Duodenal mucosa (tissue), 2 donors: ENCODE measurements around the gene OR2W3.

Experiments used
- H3K27ac ChIP-seq: one replicate; pipeline ENCODE4 v1.7.0; 2013; ENCODE audit warnings: low read depth, low read length
- H3K27me3 ChIP-seq, 2 donors: one replicate each; pipeline ENCODE4 v1.7.0; 2013; ENCODE audit warnings: low read length in 2 of 2, control low read depth in 1 of 2; ENCODE audit not compliant: insufficient read depth in 2 of 2, control insufficient read depth in 1 of 2
- H3K36me3 ChIP-seq, 2 donors: one replicate each; pipeline ENCODE4 v1.7.0; 2013; ENCODE audit warnings: low read length in 2 of 2, control low read depth in 1 of 2; ENCODE audit not compliant: insufficient read depth in 2 of 2, control insufficient read depth in 1 of 2
- H3K4me1 ChIP-seq, 2 donors: one replicate each; pipeline ENCODE4 v1.7.0; 2013; ENCODE audit warnings: low read length in 2 of 2, control low read depth in 1 of 2; ENCODE audit not compliant: insufficient read depth in 2 of 2, control insufficient read depth in 1 of 2
- H3K4me3 ChIP-seq, 2 donors: one replicate each; pipeline ENCODE4 v1.7.0; 2013; ENCODE audit warnings: low read length in 2 of 2, low read depth in 1 of 2
- H3K9ac ChIP-seq, 2 donors: one replicate each; pipeline ENCODE4 v1.7.0; 2013; ENCODE audit warnings: low read length in 2 of 2, low read depth in 1 of 2
- H3K9me3 ChIP-seq, 2 donors: one replicate each; pipeline ENCODE4 v1.7.0; 2013; ENCODE audit warnings: low read length in 2 of 2, control low read depth in 1 of 2; ENCODE audit not compliant: control insufficient read depth in 1 of 2

The OR2W3 gene

DNA sequence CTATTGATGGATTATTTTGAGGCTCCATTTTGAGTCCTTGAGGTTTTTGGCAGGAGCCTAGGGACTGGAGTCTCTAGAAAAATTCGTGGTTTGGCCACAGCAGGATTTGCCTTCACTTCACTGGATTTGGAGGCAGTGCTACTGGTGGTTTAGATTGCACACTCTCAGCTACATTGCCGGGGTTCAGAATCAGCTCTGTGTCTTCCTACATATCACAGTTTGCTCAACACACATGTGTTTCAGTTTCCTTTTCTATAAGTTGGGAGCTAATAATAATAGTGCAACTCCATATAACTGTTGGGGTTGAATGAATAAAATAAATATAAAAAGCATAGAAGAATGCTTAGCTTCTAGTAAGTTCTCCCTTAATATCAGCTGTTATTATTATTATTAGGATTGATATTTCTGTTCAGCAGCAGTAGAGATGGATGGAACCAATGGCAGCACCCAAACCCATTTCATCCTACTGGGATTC lies at the start of gene OR2W3:
OR2W3 (plus strand) TSS at position 425 of the 475 bp plus-strand sequence; CDS start at position 425, 0 bp downstream.
- Histone ChIP-seq H3K27me3 (no peaks in the 10 kb centered on the region), H3K36me3 (no peaks in the 10 kb centered on the region), H3K27ac (no peak within 1 kb of the TSS), H3K4me3 (no peak within 1 kb of the TSS), H3K9me3 (peaks cover 6 to 16% of the 10 kb centered on the region in 2 donors), H3K4me1 (no peaks in the 10 kb centered on the region), H3K9ac (no peak within 1 kb of the TSS)

GRCh38 chr1:247845693-247846017 lies 49.7 kb upstream of the OR2W3 start:
- Histone ChIP-seq H3K27me3 (no peaks in the 10 kb centered on the region), H3K4me1 (no peaks in the 10 kb centered on the region)

DNA sequence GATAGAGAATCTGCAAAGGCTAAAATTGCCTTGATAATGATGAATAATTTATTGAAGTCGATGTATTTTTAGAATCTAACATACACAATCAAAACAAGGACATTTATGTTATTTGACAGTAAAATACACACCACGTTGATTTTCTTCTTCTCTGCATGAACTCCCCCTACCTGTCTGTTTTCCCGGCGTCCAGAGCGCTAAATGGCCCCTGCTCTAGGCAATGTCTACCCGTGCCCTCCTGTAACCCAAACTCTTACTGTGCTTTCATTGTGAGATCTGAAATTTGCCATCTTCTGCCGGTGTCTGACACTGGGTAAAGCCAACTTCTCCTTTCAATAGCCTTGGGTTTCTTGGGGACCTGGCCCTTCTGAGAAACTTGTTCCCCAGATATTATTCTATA lies 47.0 kb upstream of the OR2W3 start:
- no peak overlapping the region for H3K27ac ChIP-seq
- H3K9me3 ChIP-seq: peaks cover 2 to 13% of the 10 kb centered on the region in 2 donors
- no peak overlapping the region for H3K9ac ChIP-seq
- no peaks in the 10 kb centered on the region for H3K4me1 ChIP-seq
- no peaks in the 10 kb centered on the region for H3K27me3 ChIP-seq
- no peak overlapping the region for H3K4me3 ChIP-seq
- no peaks in the 10 kb centered on the region for H3K36me3 ChIP-seq

More at GRCh38 chr1:247845693-247846017, 49.7 kb upstream of the OR2W3 start:
- no peaks in the 10 kb centered on the region for H3K36me3 ChIP-seq
- H3K9ac ChIP-seq: no peak overlapping the region
- H3K4me3 ChIP-seq: no peak overlapping the region
- H3K9me3 ChIP-seq: peaks cover 2 to 7% of the 10 kb centered on the region in 2 donors
- no peak overlapping the region for H3K27ac ChIP-seq

DNA sequence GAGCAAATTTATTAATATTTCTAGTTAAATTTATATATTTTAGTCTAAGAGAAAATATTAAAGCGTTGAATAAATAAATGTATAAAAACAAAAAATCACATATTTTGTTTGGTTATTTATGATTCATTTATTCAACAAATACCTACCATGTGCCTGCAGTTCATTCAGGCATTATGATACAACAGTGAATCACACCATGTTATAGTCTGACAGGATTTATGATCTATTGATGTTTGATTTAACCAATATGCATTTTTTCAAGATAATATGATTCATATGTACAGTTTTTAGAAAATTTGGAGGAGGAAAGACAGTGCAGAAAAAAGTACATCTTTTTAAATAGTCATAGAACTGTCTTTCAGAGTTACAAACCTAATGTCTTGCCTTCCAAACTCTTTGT lies 45.8 kb upstream of the OR2W3 start:
- Histone ChIP-seq H3K27ac (no peak overlapping the region), H3K4me3 (no peak overlapping the region), H3K9ac (no peak overlapping the region), H3K4me1 (no peaks in the 10 kb centered on the region), H3K27me3 (no peaks in the 10 kb centered on the region), H3K36me3 (no peaks in the 10 kb centered on the region), H3K9me3 (peaks cover 5 to 21% of the 10 kb centered on the region in 2 donors)

- no peak overlapping the region for H3K9ac ChIP-seq
These were observed 40.4 kb upstream of the OR2W3 start for GRCh38 chr1:247854899-247855545.

DNA sequence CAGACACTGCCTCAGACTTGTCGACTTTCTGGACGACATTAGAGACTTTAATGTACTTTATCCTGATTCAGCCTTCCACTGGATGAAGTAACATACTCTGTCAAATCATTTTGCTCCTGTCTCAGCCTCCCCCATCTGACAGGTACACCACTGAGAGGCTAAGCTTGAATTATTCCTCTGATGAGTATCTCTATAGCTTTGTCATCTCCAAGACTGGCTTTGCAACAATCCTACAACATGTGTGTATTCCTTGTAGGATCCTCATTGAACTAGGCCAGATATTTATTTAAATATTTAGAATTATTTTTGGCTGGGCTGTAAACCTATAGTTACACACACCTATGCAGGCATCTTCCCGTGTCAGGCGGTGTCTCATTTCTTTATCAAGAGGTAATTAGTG lies 39.5 kb upstream of the OR2W3 start:
- Histone ChIP-seq H3K27ac (no peak overlapping the region), H3K9me3 (peaks cover 10 to 14% of the 10 kb centered on the region in 2 donors), H3K4me3 (no peak overlapping the region), H3K36me3 (no peaks in the 10 kb centered on the region), H3K4me1 (no peaks in the 10 kb centered on the region), H3K9ac (no peak overlapping the region), H3K27me3 (no peaks in the 10 kb centered on the region)

More at GRCh38 chr1:247854899-247855545, 40.4 kb upstream of the OR2W3 start:
- Histone ChIP-seq H3K4me3 (no peak overlapping the region), H3K9me3 (peaks cover 10 to 15% of the 10 kb centered on the region in 2 donors), H3K27me3 (no peaks in the 10 kb centered on the region), H3K4me1 (no peaks in the 10 kb centered on the region), H3K36me3 (no peaks in the 10 kb centered on the region), H3K27ac (no peak overlapping the region)

- Histone ChIP-seq H3K9me3 (peaks cover 9 to 10% of the 10 kb centered on the region in 2 donors), H3K27ac (no peak within 1 kb of the TSS), H3K36me3 (no peaks in the 10 kb centered on the region), H3K4me1 (no peaks in the 10 kb centered on the region), H3K9ac (no peak within 1 kb of the TSS), H3K27me3 (no peaks in the 10 kb centered on the region), H3K4me3 (peak within 1 kb of the TSS; percentile 36 to 40)
These were observed 38.1 kb upstream of the OR2W3 start, which contains the start of gene TRIM58 for GRCh38 chr1:247857069-247857984. TRIM58 (plus strand) TSS chr1:247857187; CDS start chr1:247857247, 60 bp downstream.

- Histone ChIP-seq H3K4me1 (no peaks in the 10 kb centered on the region), H3K4me3 (peak overlapping the region; percentile 36 to 40), H3K9ac (no peak overlapping the region), H3K9me3 (peaks cover 9 to 10% of the 10 kb centered on the region in 2 donors), H3K27me3 (no peaks in the 10 kb centered on the region), H3K36me3 (no peaks in the 10 kb centered on the region), H3K27ac (no peak overlapping the region)
These were observed 37.3 kb upstream of the OR2W3 start for GRCh38 chr1:247857985-247858619.

DNA sequence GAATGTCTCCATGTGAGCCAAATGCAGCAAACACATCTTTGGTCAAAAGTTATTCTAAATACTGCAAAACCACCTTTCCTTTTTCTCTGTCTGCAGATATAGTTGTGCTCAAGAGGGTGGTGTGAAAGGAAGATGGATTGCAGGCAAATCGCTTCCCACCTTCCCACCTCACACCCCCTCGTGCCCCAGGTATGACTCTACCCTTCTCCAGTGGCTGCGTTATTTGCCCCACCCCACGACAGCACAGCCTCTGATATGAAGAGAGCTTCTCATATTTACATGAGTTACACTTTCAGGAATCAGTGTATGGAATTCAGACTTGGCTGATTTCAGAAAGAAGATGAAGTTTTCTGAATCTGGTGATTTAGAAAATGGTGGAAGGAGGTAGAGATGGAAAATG lies 32.6 kb upstream of the OR2W3 start:
- no peaks in the 10 kb centered on the region for H3K36me3 ChIP-seq
- no peaks in the 10 kb centered on the region for H3K9me3 ChIP-seq
- no peak overlapping the region for H3K4me3 ChIP-seq
- H3K27ac ChIP-seq: no peak overlapping the region
- H3K27me3 ChIP-seq: no peaks in the 10 kb centered on the region
- no peak overlapping the region for H3K9ac ChIP-seq
- H3K4me1 ChIP-seq: no peaks in the 10 kb centered on the region

- Histone ChIP-seq H3K9ac (no peak overlapping the region), H3K4me3 (no peak overlapping the region), H3K4me1 (no peaks in the 10 kb centered on the region), H3K27ac (no peak overlapping the region), H3K27me3 (no peaks in the 10 kb centered on the region), H3K36me3 (no peaks in the 10 kb centered on the region), H3K9me3 (peaks cover 0 to 7% of the 10 kb centered on the region in 2 donors)
These were observed 30.7 kb upstream of the OR2W3 start for GRCh38 chr1:247864644-247865043.
